MM.1S (cell line): ENCODE results near the gene THSD7B.
"Not testable (repeated sequence)": the region's sequence is repeated elsewhere in the genome, so short reads cannot be mapped to it uniquely, and the experiment has no call there.

Experiments used
- DNase-seq: peaks from one replicate; pipeline ENCODE4 v3.0.0-alpha.2; 2015
- H2AFZ ChIP-seq: fragments of 300-600 bp; sonication (generic); 2 replicates; pipeline ENCODE4 v1.6.0; 2016; ENCODE audit warnings: antibody characterized with exemption, low read length
- H3F3A ChIP-seq: fragments of 300-600 bp; sonication (generic); 2 replicates; pipeline ENCODE4 v1.6.1; 2016; ENCODE audit warnings: mild to moderate bottlenecking, antibody characterized with exemption, low read length, moderate library complexity, mixed read lengths; ENCODE audit not compliant: insufficient read depth
- H3K27ac ChIP-seq: fragments of 300-600 bp; sonication (generic); 2 replicates; pipeline ENCODE4 v1.5.1; 2016; ENCODE audit warnings: mild to moderate bottlenecking, low read length
- H3K27me3 ChIP-seq: fragments of 300-600 bp; sonication (generic); replicated peaks from 2 replicates; pipeline ENCODE4 v1.6.0; 2016; ENCODE audit warnings: low read length; ENCODE audit not compliant: insufficient read depth
- H3K36me3 ChIP-seq: fragments of 300-600 bp; sonication (generic); replicated peaks from 2 replicates; pipeline ENCODE4 v1.6.1; 2016; ENCODE audit warnings: mild to moderate bottlenecking, low read length, mixed read lengths; ENCODE audit not compliant: insufficient read depth
- H3K4me1 ChIP-seq: fragments of 300-600 bp; sonication (generic); 2 replicates; pipeline ENCODE4 v1.6.1; 2016; ENCODE audit warnings: low read length, mixed read lengths
- H3K4me2 ChIP-seq: fragments of 300-600 bp; sonication (generic); 2 replicates; pipeline ENCODE4 v1.6.0; 2016; ENCODE audit warnings: low read depth, low read length
- H3K4me3 ChIP-seq: fragments of 300-600 bp; sonication (generic); 2 replicates; pipeline ENCODE4 v1.5.1; 2016; ENCODE audit warnings: low read length, mixed read lengths
- H3K79me2 ChIP-seq: fragments of 300-600 bp; sonication (generic); 2 replicates; pipeline ENCODE4 v1.6.1; 2016; ENCODE audit warnings: mixed run types, low read length, mixed read lengths
- H3K9ac ChIP-seq: fragments of 300-600 bp; sonication (generic); 2 replicates; pipeline ENCODE4 v1.6.1; 2016; ENCODE audit warnings: low read length, mixed read lengths
- H3K9me2 ChIP-seq: fragments of 300-600 bp; sonication (generic); replicated peaks from 2 replicates; pipeline ENCODE4 v1.6.1; 2016; ENCODE audit warnings: mild to moderate bottlenecking, low read length, mixed read lengths; ENCODE audit not compliant: insufficient read depth
- H3K9me3 ChIP-seq: fragments of 300-600 bp; sonication (generic); replicated peaks from 2 replicates; pipeline ENCODE4 v1.6.1; 2016; ENCODE audit warnings: mild to moderate bottlenecking, low read length, mixed read lengths; ENCODE audit not compliant: insufficient read depth
- H4K20me1 ChIP-seq: fragments of 300-600 bp; sonication (generic); 2 replicates; pipeline ENCODE4 v1.6.1; 2016; ENCODE audit warnings: mild to moderate bottlenecking, low read length, moderate library complexity, mixed read lengths; ENCODE audit not compliant: insufficient read depth
- EZH2 ChIP-seq: fragments of 300-600 bp; sonication (generic); optimal IDR thresholded peaks from 2 replicates; pipeline ENCODE3; 2017; ENCODE audit warnings: low read depth, mild to moderate bottlenecking, antibody characterized with exemption, low read length, mixed read lengths
- EZH2phosphoT487 ChIP-seq: fragments of 300-600 bp; sonication (generic); IDR thresholded peaks from 2 replicates; pipeline ENCODE4 v1.6.1; 2018; ENCODE audit warnings: antibody characterized with exemption, low read length
- TF ChIP-seq, protein P1 (sequence below): fragments of 300-600 bp; sonication (generic); IDR thresholded peaks from 2 replicates; pipeline ENCODE4 v1.5.1; 2016; ENCODE audit warnings: antibody characterized with exemption, low read length, mixed read lengths

The THSD7B gene

DNA sequence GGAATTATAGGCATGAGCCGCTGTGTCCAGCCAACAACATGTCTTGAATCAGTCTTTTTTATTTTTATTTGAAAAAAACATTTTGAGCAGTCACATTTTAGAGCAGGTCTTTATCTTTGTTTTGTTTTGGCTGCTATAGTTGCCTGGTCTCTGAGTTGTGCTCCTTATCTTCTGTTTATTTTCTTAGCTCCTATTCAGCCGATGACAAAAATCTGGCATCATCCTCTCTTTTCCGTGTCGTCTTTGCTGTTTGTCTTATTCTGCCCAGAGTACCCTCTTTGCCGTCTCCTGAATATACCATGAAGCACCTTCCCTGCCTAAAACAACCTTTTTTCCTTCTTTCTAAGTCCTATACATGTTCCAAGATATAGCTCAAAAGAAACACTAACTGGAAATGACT lies 201.1 kb downstream of the THSD7B start:
- H3K79me2 ChIP-seq, result no peaks in the 10 kb centered on the region
- no peak overlapping the region for H3K4me2 ChIP-seq
- no peaks in the 10 kb centered on the region for H3K9me3 ChIP-seq
- DNase-seq, result no peak
- H3K9me2 ChIP-seq, result no peaks in the 10 kb centered on the region
- no peaks in the 10 kb centered on the region for H3F3A ChIP-seq
- H3K27me3 ChIP-seq, result no peaks in the 10 kb centered on the region
- no peaks in the 10 kb centered on the region for H3K4me1 ChIP-seq
- no peak overlapping the region for H2AFZ ChIP-seq
- TF ChIP-seq, protein P1, sequence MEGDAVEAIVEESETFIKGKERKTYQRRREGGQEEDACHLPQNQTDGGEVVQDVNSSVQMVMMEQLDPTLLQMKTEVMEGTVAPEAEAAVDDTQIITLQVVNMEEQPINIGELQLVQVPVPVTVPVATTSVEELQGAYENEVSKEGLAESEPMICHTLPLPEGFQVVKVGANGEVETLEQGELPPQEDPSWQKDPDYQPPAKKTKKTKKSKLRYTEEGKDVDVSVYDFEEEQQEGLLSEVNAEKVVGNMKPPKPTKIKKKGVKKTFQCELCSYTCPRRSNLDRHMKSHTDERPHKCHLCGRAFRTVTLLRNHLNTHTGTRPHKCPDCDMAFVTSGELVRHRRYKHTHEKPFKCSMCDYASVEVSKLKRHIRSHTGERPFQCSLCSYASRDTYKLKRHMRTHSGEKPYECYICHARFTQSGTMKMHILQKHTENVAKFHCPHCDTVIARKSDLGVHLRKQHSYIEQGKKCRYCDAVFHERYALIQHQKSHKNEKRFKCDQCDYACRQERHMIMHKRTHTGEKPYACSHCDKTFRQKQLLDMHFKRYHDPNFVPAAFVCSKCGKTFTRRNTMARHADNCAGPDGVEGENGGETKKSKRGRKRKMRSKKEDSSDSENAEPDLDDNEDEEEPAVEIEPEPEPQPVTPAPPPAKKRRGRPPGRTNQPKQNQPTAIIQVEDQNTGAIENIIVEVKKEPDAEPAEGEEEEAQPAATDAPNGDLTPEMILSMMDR, result no peak
- TF ChIP-seq EZH2 (no peak), EZH2phosphoT487 (no peak)
- no peak overlapping the region for H3K4me3 ChIP-seq
- H3K27ac ChIP-seq, result no peak overlapping the region
- no peak overlapping the region for H3K9ac ChIP-seq
- no peaks in the 10 kb centered on the region for H3K36me3 ChIP-seq
- H4K20me1 ChIP-seq, result no peaks in the 10 kb centered on the region

DNA sequence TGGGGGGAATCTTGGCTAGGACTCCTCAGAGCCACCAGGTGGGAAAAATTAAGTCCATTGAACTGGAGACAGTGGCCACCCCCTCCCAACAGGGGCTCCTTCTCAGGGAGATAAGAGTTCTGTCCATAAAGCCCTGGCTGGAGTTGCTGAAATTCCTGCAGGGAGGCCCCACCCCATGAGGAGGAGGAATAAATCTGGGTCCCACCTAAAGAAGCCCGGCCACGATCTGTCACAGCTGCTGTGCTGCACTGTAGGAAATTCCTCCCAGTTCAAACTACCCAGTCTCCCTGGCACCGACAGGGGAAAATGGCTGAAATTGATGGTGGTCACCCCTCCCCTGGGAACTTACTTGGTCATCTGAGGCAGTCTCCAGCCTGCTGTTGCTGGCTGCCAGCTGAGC lies 215.0 kb downstream of the THSD7B start:
- no peak overlapping the region for H3K9ac ChIP-seq
- no peaks in the 10 kb centered on the region for H3K9me3 ChIP-seq
- no peak for DNase-seq
- H3K79me2 ChIP-seq, result no peaks in the 10 kb centered on the region
- no peaks in the 10 kb centered on the region for H3K36me3 ChIP-seq
- H3K27ac ChIP-seq, result no peak overlapping the region
- no peak overlapping the region for H2AFZ ChIP-seq
- H4K20me1 ChIP-seq, result no peaks in the 10 kb centered on the region
- no peaks in the 10 kb centered on the region for H3K27me3 ChIP-seq
- H3K9me2 ChIP-seq, result no peaks in the 10 kb centered on the region
- no peak overlapping the region for H3K4me2 ChIP-seq
- H3K4me3 ChIP-seq, result no peak overlapping the region
- H3F3A ChIP-seq, result no peaks in the 10 kb centered on the region
- H3K4me1 ChIP-seq, result no peaks in the 10 kb centered on the region
- TF ChIP-seq, protein P1, result no peak
- TF ChIP-seq EZH2 (no peak), EZH2phosphoT487 (no peak)

DNA sequence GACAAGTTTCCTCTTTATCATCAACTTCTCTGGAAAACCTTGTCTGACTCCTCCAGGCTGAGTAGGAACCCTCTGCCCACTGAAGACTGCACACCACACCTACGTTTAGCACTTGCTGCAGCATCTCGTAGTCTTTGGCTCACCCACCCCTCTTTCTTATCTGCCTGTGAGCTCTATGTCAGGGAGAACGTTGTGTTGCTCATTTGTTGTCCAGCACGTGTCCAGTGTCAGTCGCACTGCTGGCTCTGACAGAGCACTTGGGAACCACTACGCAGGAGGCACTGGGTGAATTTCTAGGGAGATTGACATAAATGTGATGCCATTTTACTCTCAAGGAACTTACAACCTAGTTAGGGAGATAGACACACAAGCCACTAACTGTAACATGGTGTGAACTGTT lies 216.3 kb downstream of the THSD7B start:
- not testable (repeated sequence) for DNase-seq, H3K9me2 ChIP-seq, H3F3A ChIP-seq, H3K9ac ChIP-seq, H3K9me3 ChIP-seq, H3K79me2 ChIP-seq, H3K36me3 ChIP-seq, H4K20me1 ChIP-seq, H3K4me3 ChIP-seq, H2AFZ ChIP-seq, H3K4me1 ChIP-seq, H3K27ac ChIP-seq, H3K27me3 ChIP-seq, H3K4me2 ChIP-seq

DNA sequence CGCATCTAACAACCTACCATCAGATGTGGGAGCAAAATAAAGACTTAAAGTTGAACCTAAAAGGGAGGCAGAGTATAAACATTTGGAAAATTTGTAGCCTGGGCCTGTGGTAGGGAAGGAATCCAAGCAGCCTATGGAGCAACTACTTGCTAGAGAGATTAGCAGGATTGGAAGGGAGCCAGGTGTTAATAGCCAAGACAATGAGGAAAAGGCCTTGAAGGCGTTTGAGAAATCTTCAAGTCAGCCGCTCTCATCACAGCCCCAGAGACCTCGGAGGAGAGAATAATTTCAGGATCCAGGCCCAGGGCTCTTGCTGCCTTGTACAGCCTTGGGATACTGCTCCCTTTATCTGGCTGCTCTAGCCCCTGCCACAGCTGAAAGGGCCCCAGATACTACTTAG lies 219.7 kb downstream of the THSD7B start:
- Histone ChIP-seq H3K4me3 (no peak overlapping the region), H3K9me2 (no peaks in the 10 kb centered on the region), H3K9ac (no peak overlapping the region), H2AFZ (no peak overlapping the region), H4K20me1 (no peaks in the 10 kb centered on the region), H3F3A (no peaks in the 10 kb centered on the region), H3K4me2 (no peak overlapping the region), H3K36me3 (no peaks in the 10 kb centered on the region), H3K27ac (no peak overlapping the region), H3K4me1 (no peaks in the 10 kb centered on the region), H3K79me2 (no peaks in the 10 kb centered on the region), H3K9me3 (no peaks in the 10 kb centered on the region), H3K27me3 (no peaks in the 10 kb centered on the region)
- no peak for DNase-seq
- TF ChIP-seq EZH2 (no peak), EZH2phosphoT487 (no peak)
- TF ChIP-seq, protein P1, result no peak
